A673 (cell line): ENCODE results near the gene ARL3. TPM values are rescaled to one million over a fixed set of nuclear protein-coding genes. Genes with fewer than 3 reads are reported as not detected.
"Not testable (repeated sequence)": the region's sequence is repeated elsewhere in the genome, so short reads cannot be mapped to it uniquely, and the experiment has no call there.

Experiments
- BruUV-seq: library from RNA; stranded (reverse); fragments of 400-500 nt; replicated peaks from 2 replicates; lab custom pipeline; 2021; lab: Mats Ljungman, UMichigan
- CTCF ChIA-PET: fragments of 300-600 bp; sonication (Branson Sonifier 250); formaldehyde crosslinking; loops from one replicate; lab custom pipeline; 2022; ENCODE audit warnings: antibody characterized with exemption; lab: Charles Lee
- POLR2A ChIA-PET: fragments of 300-600 bp; sonication (Branson Sonifier 250); formaldehyde crosslinking; loops from one replicate; lab custom pipeline; 2022; ENCODE audit warnings: antibody characterized with exemption; ENCODE audit not compliant: low non-redundant PET; lab: Charles Lee
- DNase-seq: peaks from one replicate; pipeline ENCODE4 v3.0.0-alpha.2; 2015; ENCODE audit warnings: low spot score
- H3K27ac ChIP-seq: fragments of 200-600 bp; sonication (generic); 2 replicates; pipeline ENCODE4 v1.5.1; 2016; ENCODE audit warnings: mixed run types, low read depth, mild to moderate bottlenecking, mixed read lengths, antibody characterized with exemption, low read length; ENCODE audit not compliant: poor library complexity, severe bottlenecking
- H3K27me3 ChIP-seq: fragments of 200-600 bp; sonication (generic); replicated peaks from 2 replicates; pipeline ENCODE4 v1.6.1; 2017; ENCODE audit warnings: mixed run types, low read depth, mild to moderate bottlenecking, mixed read lengths, antibody characterized with exemption, low read length; ENCODE audit not compliant: insufficient read depth, poor library complexity
- H3K36me3 ChIP-seq: fragments of 200-600 bp; sonication (generic); 2 replicates; pipeline ENCODE4 v1.6.1; 2016; ENCODE audit warnings: mixed run types, mild to moderate bottlenecking, mixed read lengths, antibody characterized with exemption, low read length; ENCODE audit not compliant: insufficient read depth, poor library complexity, severe bottlenecking
- H3K4me1 ChIP-seq: fragments of 200-600 bp; sonication (generic); 2 replicates; pipeline ENCODE4 v1.6.1; 2017; ENCODE audit warnings: mixed run types, mild to moderate bottlenecking, mixed read lengths, antibody characterized with exemption, low read length; ENCODE audit not compliant: insufficient read depth, poor library complexity, severe bottlenecking
- H3K4me3 ChIP-seq: fragments of 200-600 bp; sonication (generic); 2 replicates; pipeline ENCODE4 v1.5.1; 2016; ENCODE audit warnings: low read depth, mixed run types, mild to moderate bottlenecking, mixed read lengths, low read length; ENCODE audit not compliant: poor library complexity, severe bottlenecking
- H3K9me3 ChIP-seq: fragments of 200-600 bp; sonication (generic); 2 replicates; pipeline ENCODE4 v1.6.1; 2016; ENCODE audit warnings: mixed run types, low read depth, mild to moderate bottlenecking, mixed read lengths, antibody characterized with exemption, low read length; ENCODE audit not compliant: poor library complexity, severe bottlenecking
- CTCF ChIP-seq: fragments of 300-800, 200-600 bp; sonication (generic); conservative IDR thresholded peaks from 2 replicates; pipeline ENCODE4 v1.5.1; 2017; ENCODE audit warnings: low read depth, mild to moderate bottlenecking, antibody characterized with exemption, low read length, moderate library complexity, mixed read lengths
- EZH2 ChIP-seq: fragments of 200-600 bp; sonication (generic); IDR thresholded peaks from 2 replicates; pipeline ENCODE4 v1.6.1; 2017; ENCODE audit warnings: borderline replicate concordance, low read depth, mild to moderate bottlenecking, mixed read lengths, antibody characterized with exemption, low read length; ENCODE audit not compliant: poor library complexity, severe bottlenecking
- intact Hi-C: fragments of 100-400 bp; cut with micrococcal nuclease; formaldehyde crosslinking; loops from one replicate; pipeline ENCODE4 v1.10.0; 2022; ENCODE audit not compliant: unreplicated experiment
- total RNA-seq: library from RNA; stranded (reverse); gene quantifications from 2 replicates; pipeline ENCODE4 v1.2.3, GENCODE V29; 2021

Gene ARL3
- total RNA-seq, 1 experiment from 2014 or later: 14.9 TPM

GRCh38 chr10:102670065-102670670 lies 44.0 kb downstream of the ARL3 start:
- Histone ChIP-seq H3K4me3 (no peak overlapping the region), H3K4me1 (peaks cover 8% of the 10 kb centered on the region), H3K27me3 (no peaks in the 10 kb centered on the region), H3K9me3 (no peaks in the 10 kb centered on the region), H3K27ac (no peak overlapping the region), H3K36me3 (no peaks in the 10 kb centered on the region)
- no peak for DNase-seq
- CTCF ChIA-PET: no interaction called here
- TF ChIP-seq CTCF (no peak), EZH2 (no peak)
- BruUV-seq: no TSS peak
- POLR2A ChIA-PET: no interaction called here
- intact Hi-C loops: no loop called here

- intact Hi-C loops: no loop called here
- POLR2A ChIA-PET: no interaction called here
- TF ChIP-seq CTCF: no peak
- TF ChIP-seq EZH2: no peak
Measured at GRCh38 chr10:102669206-102670064, 44.8 kb downstream of the ARL3 start.

GRCh38 chr10:102668326-102669107 lies 45.7 kb downstream of the ARL3 start:
- intact Hi-C loops: no loop called here
- DNase-seq: no peak
- TF ChIP-seq CTCF: no peak
- no peak for TF ChIP-seq EZH2
- Histone ChIP-seq H3K4me1 (no peaks in the 10 kb centered on the region), H3K9me3 (no peaks in the 10 kb centered on the region), H3K36me3 (no peaks in the 10 kb centered on the region), H3K27me3 (no peaks in the 10 kb centered on the region), H3K27ac (no peak overlapping the region), H3K4me3 (no peak overlapping the region)
- POLR2A ChIA-PET: no interaction called here
- BruUV-seq: no TSS peak
- CTCF ChIA-PET: interaction anchor here (0.6 kb wide), 1 partner anchor 538 kb away, joined by 5 read pairs; no protein-coding TSS in a partner anchor

More at GRCh38 chr10:102669206-102670064, 44.8 kb downstream of the ARL3 start:
- no peak overlapping the region for H3K27ac ChIP-seq
- no TSS peak for BruUV-seq
- no peak for DNase-seq
- H3K36me3 ChIP-seq: no peaks in the 10 kb centered on the region
- H3K4me1 ChIP-seq: peaks cover 7% of the 10 kb centered on the region
- H3K4me3 ChIP-seq: no peak overlapping the region
- CTCF ChIA-PET: no interaction called here
- no peaks in the 10 kb centered on the region for H3K27me3 ChIP-seq
- H3K9me3 ChIP-seq: no peaks in the 10 kb centered on the region

- POLR2A ChIA-PET, DNase-seq, H3K4me3 ChIP-seq, CTCF ChIA-PET, H3K9me3 ChIP-seq, H3K27ac ChIP-seq, BruUV-seq, H3K36me3 ChIP-seq, H3K27me3 ChIP-seq, intact Hi-C loops, H3K4me1 ChIP-seq: not testable (repeated sequence)
Measured at GRCh38 chr10:102667411-102667810, 46.8 kb downstream of the ARL3 start.
